Measurements from ENCODE around the gene RELL2.

The RELL2 gene

DNA sequence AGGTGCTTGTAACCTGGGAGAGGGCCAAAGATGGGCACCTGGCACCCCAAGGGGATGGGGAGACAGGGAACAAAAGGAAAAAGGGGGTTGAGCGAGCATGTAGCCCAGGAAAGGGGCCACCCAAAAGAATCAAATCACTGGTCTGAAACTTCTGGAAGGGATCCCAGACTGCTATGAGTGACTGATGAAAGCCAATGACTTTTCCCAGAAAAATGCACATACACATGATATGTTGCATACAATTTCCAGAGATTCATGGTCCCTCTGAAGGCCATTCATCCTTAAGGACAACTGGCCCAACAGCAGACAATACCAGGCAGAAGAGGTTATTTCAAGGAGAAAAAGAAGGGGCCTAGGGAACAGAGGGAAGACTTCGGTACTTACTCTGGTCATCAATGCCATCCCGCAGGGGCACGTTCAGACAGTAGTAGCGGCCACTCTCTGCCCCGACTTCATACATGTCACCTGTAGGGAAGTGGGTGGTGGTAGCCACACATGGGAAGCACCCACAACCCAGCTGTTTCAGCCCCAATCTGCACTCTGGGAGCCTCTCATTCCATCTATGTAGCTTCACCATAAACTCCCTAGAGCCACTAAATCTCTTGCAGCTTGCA lies 8.5 kb upstream of the RELL2 start:
- Histone ChIP-seq H3K4me2 (ENCODE audit: low read length) (no peak overlapping the region), H3K9me3 (ENCODE audit: low read length) (no peaks in the 10 kb centered on the region), H4K20me1 (ENCODE audit: insufficient read depth, low read length) (no peaks in the 10 kb centered on the region), H3K27me3 (ENCODE audit: insufficient read depth, low read length) (no peaks in the 10 kb centered on the region), H3K36me3 (ENCODE audit: insufficient read depth, low read length) (peaks cover 87% of the 10 kb centered on the region), H3K4me1 (ENCODE audit: insufficient read depth, low read length, severe bottlenecking) (no peaks in the 10 kb centered on the region), H3K27ac (ENCODE audit: low read depth, low read length, poor library complexity, severe bottlenecking) (no peak overlapping the region), H3K79me2 (ENCODE audit: insufficient read depth, low read length) (0 out of 2 replicates have a peak, but pooled peaks cover 5% of the 10 kb centered on the region), H2AFZ (ENCODE audit: low read length) (no peak overlapping the region), H3K9me2 (ENCODE audit: low read depth, low read length) (no peaks in the 10 kb centered on the region), H3K4me3 (ENCODE audit: low read depth, low read length, poor library complexity, severe bottlenecking) (no peak overlapping the region), H3F3A (ENCODE audit: insufficient read depth, low read length) (no peaks in the 10 kb centered on the region), H3K9ac (ENCODE audit: low read length) (no peak overlapping the region)
- TF ChIP-seq, protein P1, sequence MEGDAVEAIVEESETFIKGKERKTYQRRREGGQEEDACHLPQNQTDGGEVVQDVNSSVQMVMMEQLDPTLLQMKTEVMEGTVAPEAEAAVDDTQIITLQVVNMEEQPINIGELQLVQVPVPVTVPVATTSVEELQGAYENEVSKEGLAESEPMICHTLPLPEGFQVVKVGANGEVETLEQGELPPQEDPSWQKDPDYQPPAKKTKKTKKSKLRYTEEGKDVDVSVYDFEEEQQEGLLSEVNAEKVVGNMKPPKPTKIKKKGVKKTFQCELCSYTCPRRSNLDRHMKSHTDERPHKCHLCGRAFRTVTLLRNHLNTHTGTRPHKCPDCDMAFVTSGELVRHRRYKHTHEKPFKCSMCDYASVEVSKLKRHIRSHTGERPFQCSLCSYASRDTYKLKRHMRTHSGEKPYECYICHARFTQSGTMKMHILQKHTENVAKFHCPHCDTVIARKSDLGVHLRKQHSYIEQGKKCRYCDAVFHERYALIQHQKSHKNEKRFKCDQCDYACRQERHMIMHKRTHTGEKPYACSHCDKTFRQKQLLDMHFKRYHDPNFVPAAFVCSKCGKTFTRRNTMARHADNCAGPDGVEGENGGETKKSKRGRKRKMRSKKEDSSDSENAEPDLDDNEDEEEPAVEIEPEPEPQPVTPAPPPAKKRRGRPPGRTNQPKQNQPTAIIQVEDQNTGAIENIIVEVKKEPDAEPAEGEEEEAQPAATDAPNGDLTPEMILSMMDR (IDR thresholded peaks at IDR 0.05; ENCODE audit: low read length) = no peak
- TF ChIP-seq EZH2 (IDR thresholded peaks at IDR 0.05; ENCODE audit: borderline replicate concordance, low read length) = no peak

DNA sequence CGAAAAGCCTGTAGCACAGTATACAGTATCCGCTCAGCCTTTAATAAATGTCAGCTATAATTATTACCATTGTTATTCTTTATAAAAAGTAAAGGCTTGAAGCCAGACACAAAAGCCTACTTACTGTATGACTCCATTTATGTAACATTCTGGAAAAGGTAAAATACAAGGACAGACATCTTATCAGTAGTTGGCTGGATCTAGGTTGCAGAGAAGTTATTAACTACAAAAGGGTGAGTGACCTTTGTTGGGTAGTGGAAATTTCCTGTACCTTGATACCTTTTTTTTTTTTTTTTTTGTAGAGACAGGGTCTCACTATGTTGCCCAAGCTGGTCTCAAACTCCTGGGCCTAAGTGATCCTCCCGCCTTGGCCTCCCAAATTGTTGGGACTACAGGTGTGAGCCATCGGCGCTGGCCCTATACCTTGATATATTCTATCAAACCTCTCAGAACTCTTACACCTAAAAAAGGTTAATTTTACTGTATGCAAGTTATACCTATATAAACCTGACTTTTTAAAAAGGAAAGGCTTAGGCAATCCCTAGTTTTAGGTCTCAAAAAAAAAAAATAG lies 6.1 kb upstream of the RELL2 start:
- TF ChIP-seq, protein P1 (IDR thresholded peaks at IDR 0.05; ENCODE audit: low read length) = no peak
- TF ChIP-seq EZH2 (IDR thresholded peaks at IDR 0.05; ENCODE audit: borderline replicate concordance, low read length) = no peak
- Histone ChIP-seq H3K4me3 (ENCODE audit: low read depth, low read length, poor library complexity, severe bottlenecking) (no peak overlapping the region), H2AFZ (ENCODE audit: low read length) (no peak overlapping the region), H3K27me3 (ENCODE audit: insufficient read depth, low read length) (no peaks in the 10 kb centered on the region), H3K27ac (ENCODE audit: low read depth, low read length, poor library complexity, severe bottlenecking) (no peak overlapping the region), H3K9me2 (ENCODE audit: low read depth, low read length) (no peaks in the 10 kb centered on the region), H3K4me1 (ENCODE audit: insufficient read depth, low read length, severe bottlenecking) (peaks cover 16% of the 10 kb centered on the region), H4K20me1 (ENCODE audit: insufficient read depth, low read length) (no peaks in the 10 kb centered on the region), H3K9me3 (ENCODE audit: low read length) (no peaks in the 10 kb centered on the region), H3K9ac (ENCODE audit: low read length) (no peak overlapping the region), H3K4me2 (ENCODE audit: low read length) (no peak overlapping the region), H3K36me3 (ENCODE audit: insufficient read depth, low read length) (peaks cover 66% of the 10 kb centered on the region), H3F3A (ENCODE audit: insufficient read depth, low read length) (no peaks in the 10 kb centered on the region), H3K79me2 (ENCODE audit: insufficient read depth, low read length) (peaks cover 23% of the 10 kb centered on the region)

DNA sequence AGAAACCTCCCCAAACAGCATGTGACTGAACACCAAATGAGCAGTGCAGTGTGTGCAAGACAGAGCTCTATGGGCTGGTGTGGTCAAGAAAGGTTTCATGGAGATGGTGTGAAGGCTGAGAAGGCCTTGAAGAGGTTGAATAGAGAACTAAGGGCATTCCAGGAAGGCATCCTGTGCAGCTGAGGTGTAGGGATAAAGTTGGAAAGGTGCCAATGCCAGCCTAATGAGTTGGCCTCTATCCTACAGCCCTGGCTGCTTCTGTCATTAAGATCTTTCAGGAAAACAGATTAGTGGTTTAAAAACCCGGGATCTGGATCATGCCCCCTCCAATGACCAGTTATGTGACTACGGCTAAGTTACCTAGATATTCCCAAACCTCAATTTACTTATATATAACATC lies 4.1 kb upstream of the RELL2 start:
- Histone ChIP-seq H3K9me2 (ENCODE audit: low read depth, low read length) (no peaks in the 10 kb centered on the region), H3K4me3 (ENCODE audit: low read depth, low read length, poor library complexity, severe bottlenecking) (no peak overlapping the region), H2AFZ (ENCODE audit: low read length) (no peak overlapping the region), H3K9ac (ENCODE audit: low read length) (no peak overlapping the region), H4K20me1 (ENCODE audit: insufficient read depth, low read length) (no peaks in the 10 kb centered on the region), H3K4me1 (ENCODE audit: insufficient read depth, low read length, severe bottlenecking) (peaks cover 20% of the 10 kb centered on the region), H3K27me3 (ENCODE audit: insufficient read depth, low read length) (no peaks in the 10 kb centered on the region), H3K27ac (ENCODE audit: low read depth, low read length, poor library complexity, severe bottlenecking) (no peak overlapping the region), H3K9me3 (ENCODE audit: low read length) (no peaks in the 10 kb centered on the region), H3K4me2 (ENCODE audit: low read length) (no peak overlapping the region), H3K36me3 (ENCODE audit: insufficient read depth, low read length) (peaks cover 49% of the 10 kb centered on the region), H3K79me2 (ENCODE audit: insufficient read depth, low read length) (peaks cover 32% of the 10 kb centered on the region), H3F3A (ENCODE audit: insufficient read depth, low read length) (no peaks in the 10 kb centered on the region)
- TF ChIP-seq, protein P1 (IDR thresholded peaks at IDR 0.05; ENCODE audit: low read length) = no peak
- no peak for TF ChIP-seq EZH2 (IDR thresholded peaks at IDR 0.05; ENCODE audit: borderline replicate concordance, low read length)

Data from OCI-LY1 (cell line).